HepG2 (cell line): ENCODE measurements around the gene CTNNA3.

ENCODE experiments used
- CTCF ChIP-seq: sonication (generic); formaldehyde crosslinking; IDR thresholded peaks from 2 replicates; pipeline ENCODE4 v1.5.0; 2020; ENCODE audit warnings: mild to moderate bottlenecking, missing genetic modification reagents, moderate library complexity
- DPF2 ChIP-seq: sonication (generic); formaldehyde crosslinking; IDR thresholded peaks from 2 replicates; pipeline ENCODE4 v1.4.0; 2020; ENCODE audit warnings: mild to moderate bottlenecking, low read depth, missing genetic modification reagents, borderline replicate concordance
- FOXM1 ChIP-seq: sonication (generic); formaldehyde crosslinking; IDR thresholded peaks from 2 replicates; pipeline ENCODE4 v1.5.0; 2020; ENCODE audit warnings: missing genetic modification reagents
- IRF2 ChIP-seq: IDR thresholded peaks from 2 replicates; pipeline ENCODE4 v1.6.1; 2018; ENCODE audit warnings: missing genetic modification reagents, missing compliant biosample characterization
- NCOR1 ChIP-seq: fragments of 200-600 bp; sonication (generic); IDR thresholded peaks from 2 replicates; pipeline ENCODE4 v1.7.0; 2017; ENCODE audit warnings: antibody characterized with exemption, low read length, borderline replicate concordance
- ZFP1 ChIP-seq: IDR thresholded peaks from 2 replicates; pipeline ENCODE4 v1.6.1; 2016
- ZNF788 ChIP-seq: sonication (generic); formaldehyde crosslinking; IDR thresholded peaks from 2 replicates; pipeline ENCODE4 v1.5.0; 2020; ENCODE audit warnings: mild to moderate bottlenecking, missing genetic modification reagents, borderline replicate concordance

GRCh38 chr10:67665491-67665890, 30.5 kb downstream of the CTNNA3 start:
- no peak for TF ChIP-seq ZNF788 (CRISPR knock-in tag)
- TF ChIP-seq ZFP1 (CRISPR knock-in tag) = no peak
- TF ChIP-seq DPF2 (CRISPR knock-in tag) = no peak
- no peak for TF ChIP-seq NCOR1
- TF ChIP-seq IRF2 (CRISPR knock-in tag) = no peak
- no peak for TF ChIP-seq CTCF (CRISPR knock-in tag)
- no peak for TF ChIP-seq FOXM1 (CRISPR knock-in tag)
